Hypothalamus (tissue), 51 donors: ENCODE measurements around the gene ALDH5A1.
"Not testable (repeated sequence)": the region's sequence is repeated elsewhere in the genome, so short reads cannot be mapped to it uniquely, and the experiment has no call there.

Source experiments
- DNase-seq, 51 donors: peaks; one replicate each; lab custom pipeline; 2025; lab: John Stamatoyannopoulos, UW

The ALDH5A1 gene

GRCh38 chr6:24484657-24485323 lies 10.0 kb upstream of the ALDH5A1 start:
- DNase-seq: no peak

GRCh38 chr6:24486065-24486464 lies 8.7 kb upstream of the ALDH5A1 start:
- DNase-seq: no peak

- DNase-seq: no peak
Measured at GRCh38 chr6:24489470-24489869, 5.3 kb upstream of the ALDH5A1 start, which contains the start of gene GPLD1. GPLD1 (minus strand) TSS chr6:24489578; CDS start chr6:24489511, 67 bp downstream.

GRCh38 chr6:24489881-24490280 lies 4.9 kb upstream of the ALDH5A1 start:
- DNase-seq: no peak

- DNase-seq: no peak
Measured at GRCh38 chr6:24490948-24491347, 3.8 kb upstream of the ALDH5A1 start.

- DNase-seq: peak in 2 of 51 donors; percentile 1 to 2
Measured at GRCh38 chr6:24492475-24492874, 2.3 kb upstream of the ALDH5A1 start.

GRCh38 chr6:24493945-24494820 lies 586 bp upstream of the ALDH5A1 start:
- no peak for DNase-seq

- DNase-seq: no peak
Measured at GRCh38 chr6:24497254-24497970, 2.6 kb downstream of the ALDH5A1 start.

- DNase-seq: no peak
Measured at GRCh38 chr6:24500683-24501082, 5.9 kb downstream of the ALDH5A1 start.

- no peak for DNase-seq
Measured at GRCh38 chr6:24501374-24501773, 6.6 kb downstream of the ALDH5A1 start.

- no peak for DNase-seq
Measured at GRCh38 chr6:24501914-24502313, 7.1 kb downstream of the ALDH5A1 start.

- no peak for DNase-seq
Measured at GRCh38 chr6:24504287-24504648, 9.5 kb downstream of the ALDH5A1 start.

- DNase-seq: no peak
Measured at GRCh38 chr6:24504649-24505586, 10.1 kb downstream of the ALDH5A1 start.

GRCh38 chr6:24506814-24507520 lies 12.2 kb downstream of the ALDH5A1 start:
- no peak for DNase-seq

- not testable (repeated sequence) for DNase-seq
Measured at GRCh38 chr6:24511976-24512375, 17.2 kb downstream of the ALDH5A1 start.

- DNase-seq: no peak
Measured at GRCh38 chr6:24513602-24514001, 18.8 kb downstream of the ALDH5A1 start.

- no peak for DNase-seq
Measured at GRCh38 chr6:24517659-24518543, 23.1 kb downstream of the ALDH5A1 start.

GRCh38 chr6:24520929-24521546 lies 26.3 kb downstream of the ALDH5A1 start:
- peak in 15 of 51 donors; percentile 2 to 20 (median 11) for DNase-seq
